Spleen (tissue), 11 donors: ENCODE results near the gene HNRNPA3. TPM values are rescaled to one million over a fixed set of nuclear protein-coding genes. Genes with fewer than 3 reads are reported as not detected.
A peak's percentile ranks its signal among the peaks of the same experiment; 100 is the strongest.

Experiments used
- DNase-seq: peaks from one replicate; pipeline ENCODE4 v3.0.0-alpha.2; 2020
- H3K27ac ChIP-seq, 8 donors: fragments of 200-600 bp; sonication (generic) in 7 of 8; 1 replicate in 4 of 8; 2 replicates in 4 of 8; pipeline versions ENCODE4 v1.5.0 to v1.8.0; 2016 to 2021; ENCODE audit warnings: inconsistent platforms in 4 of 8, mild to moderate bottlenecking in 4 of 8, moderate library complexity in 1 of 8
- H3K27me3 ChIP-seq, 7 donors: fragments of 200-600 bp; sonication (generic) in 6 of 7; replicated peaks in 1 of 7; 1 replicate in 4 of 7; 2 replicates in 3 of 7; pipeline versions ENCODE4 v1.5.0 to v1.8.0; 2016 to 2021; ENCODE audit warnings: inconsistent platforms in 3 of 7, mild to moderate bottlenecking in 1 of 7
- H3K36me3 ChIP-seq, 6 donors: fragments of 200-600 bp; sonication (generic) in 5 of 6; 1 replicate in 4 of 6; 2 replicates in 2 of 6; pipeline versions ENCODE4 v1.5.0 to v1.8.0; 2016 to 2021; ENCODE audit warnings: inconsistent platforms in 2 of 6
- H3K4me1 ChIP-seq, 6 donors: fragments of 200-600 bp; sonication (generic) in 5 of 6; 1 replicate in 3 of 6; 2 replicates in 3 of 6; pipeline versions ENCODE4 v1.5.0 to v1.8.0; 2016 to 2021; ENCODE audit warnings: inconsistent platforms in 3 of 6
- H3K4me3 ChIP-seq, 8 donors: fragments of 200-600 bp; sonication (generic) in 7 of 8; 1 replicate in 4 of 8; 2 replicates in 4 of 8; pipeline versions ENCODE4 v1.5.0 to v1.8.0; 2016 to 2021; ENCODE audit warnings: inconsistent platforms in 4 of 8, mild to moderate bottlenecking in 4 of 8, moderate library complexity in 2 of 8
- H3K9me3 ChIP-seq, 8 donors: fragments of 200-600 bp; sonication (generic) in 7 of 8; 1 replicate in 4 of 8; 2 replicates in 4 of 8; pipeline versions ENCODE4 v1.5.0 to v1.8.0; 2016 to 2021; ENCODE audit warnings: inconsistent platforms in 4 of 8
- CTCF ChIP-seq, 11 experiments: fragments of 200-600 bp in 7 of 11; fragments of 450-650 bp in 4 of 11; sonication (generic) in 4 of 11; IDR thresholded peaks in 8 of 11; conservative IDR thresholded peaks in 3 of 11; 1 replicate in 7 of 11; 2 replicates in 4 of 11; pipeline versions ENCODE4 v1.4.0 to v1.8.0; 2016 to 2021; ENCODE audit warnings: antibody characterized with exemption in 11 of 11, inconsistent platforms in 4 of 11, mild to moderate bottlenecking in 1 of 11
- POLR2A ChIP-seq, 3 donors: fragments of 450-650 bp; IDR thresholded peaks; one replicate each; pipeline ENCODE4 v1.5.1; 2017; ENCODE audit warnings: antibody characterized with exemption in 3 of 3, mild to moderate bottlenecking in 1 of 3
- POLR2AphosphoS5 ChIP-seq, 3 donors: sonication (generic); formaldehyde crosslinking; IDR thresholded peaks; one replicate each; pipeline ENCODE4 v1.5.1; 2017; ENCODE audit warnings: antibody characterized with exemption in 3 of 3
- WGBS, 5 donors: extraction: QIAGEN DNeasy Blood & Tissue Kit in 3 of 5; methylation state at CpG; one replicate each; pipeline versions ENCODE4 v1.1.5 to v1.1.7; 2013 to 2018; 5-methylcytosine and 5-hydroxymethylcytosine counted together
- intact Hi-C: fragments of 100-400 bp; cut with DNase I; formaldehyde crosslinking; loops from one replicate; pipeline ENCODE4 v1.15.0; 2023; ENCODE audit warnings: low total_unique reads
- polyA plus RNA-seq, 3 donors: library from polyadenylated mRNA; stranded (reverse); fragments of 200-250 nt; gene quantifications; one replicate each; pipeline ENCODE4 v1.2.1, GENCODE V29; 2013
- total RNA-seq, 7 donors: library from RNA; depleted of rRNA in 3 of 7; stranded (reverse); fragments of >200 nt in 3 of 7; fragmentation: NEBNext Ultra II Directional in 4 of 7; extraction: Animal tissue kit (Norgen Biotek cat#: 25700) in 4 of 7; gene quantifications; one replicate each; pipeline versions ENCODE4 v1.1.0 to v1.2.1, GENCODE V29; 2016 to 2021
- donor health status: healthy with polysubstance abuse.
- donor health status: DM: no; HTN: no; CAD: no; lungs with moderate emphysema.
- donor health status: DM: no; HTN: no; CAD: no.
- donor health status: Bipolar disorder and iron deficiency.
- donor health status: healthy.
- donor health status: DM: no; HTN: no; CAD: no.
- donor health status: DM: yes; HTN: yes; CAD: no.

Gene HNRNPA3
- total and polyA plus RNA-seq, 10 donors: 79.8 to 213 (median 158) TPM

- Histone ChIP-seq H3K27ac (peak overlapping the region in 3 of 8 donors; percentile 3 to 92 (median 51)), H3K9me3 (no peaks in the 10 kb centered on the region), H3K4me1 (peaks cover 31 to 100% (median 94%) of the 10 kb centered on the region in 6 donors), H3K4me3 (no peak overlapping the region), H3K27me3 (no peaks in the 10 kb centered on the region), H3K36me3 (peaks cover 0 to 17% (median 0%) of the 10 kb centered on the region in 6 donors)
- no peak for TF ChIP-seq CTCF (IDR thresholded peaks at IDR 0.05 in 8 of 11, conservative IDR thresholded peaks at IDR 0.05 in 3 of 11)
- TF ChIP-seq POLR2A (IDR thresholded peaks at IDR 0.05): no peak
- no peak for TF ChIP-seq POLR2AphosphoS5 (IDR thresholded peaks at IDR 0.05)
- 88 to 95% (median 92%) methylated on average over 6 of the region's 6 CpGs for WGBS, 5 donors
- intact Hi-C loops: no loop called here
- DNase-seq: no peak
Observed at GRCh38 chr2:177247693-177248262, 35.2 kb downstream of the HNRNPA3 start.

- no peaks in the 10 kb centered on the region for H3K27me3 ChIP-seq
- H3K27ac ChIP-seq: peak overlapping the region in 2 of 8 donors; percentile 5 to 92
- TF ChIP-seq POLR2A (IDR thresholded peaks at IDR 0.05) (no peak), POLR2AphosphoS5 (IDR thresholded peaks at IDR 0.05) (no peak), CTCF (IDR thresholded peaks at IDR 0.05 in 8 of 11, conservative IDR thresholded peaks at IDR 0.05 in 3 of 11) (no peak)
- no peak overlapping the region for H3K4me3 ChIP-seq
- intact Hi-C loops: no loop called here
- WGBS, 5 donors: 92 to 95% (median 93%) methylated on average over 7 of the region's 7 CpGs
- DNase-seq: no peak
- no peaks in the 10 kb centered on the region for H3K9me3 ChIP-seq
- peaks cover 34 to 100% (median 94%) of the 10 kb centered on the region in 6 donors for H3K4me1 ChIP-seq
- H3K36me3 ChIP-seq: peaks cover 0 to 21% (median 0%) of the 10 kb centered on the region in 6 donors
Observed at GRCh38 chr2:177249038-177249437, 36.4 kb downstream of the HNRNPA3 start.

- DNase-seq: no peak
- H3K36me3 ChIP-seq: peaks cover 0 to 26% (median 0%) of the 10 kb centered on the region in 6 donors
- H3K4me3 ChIP-seq: no peak overlapping the region
- 81 to 91% (median 82%) methylated on average over 5 of the region's 5 CpGs for WGBS, 5 donors
- intact Hi-C loops: no loop called here
- H3K4me1 ChIP-seq: peaks cover 47 to 100% (median 97%) of the 10 kb centered on the region in 6 donors
- H3K27ac ChIP-seq: peak overlapping the region in 4 of 8 donors; percentile 78 to 89 (median 87)
- no peaks in the 10 kb centered on the region for H3K9me3 ChIP-seq
- no peak for TF ChIP-seq CTCF (IDR thresholded peaks at IDR 0.05 in 8 of 11, conservative IDR thresholded peaks at IDR 0.05 in 3 of 11)
- peak in 1 of 3 donors; percentile 16 for TF ChIP-seq POLR2AphosphoS5 (IDR thresholded peaks at IDR 0.05)
- no peaks in the 10 kb centered on the region for H3K27me3 ChIP-seq
Observed at GRCh38 chr2:177250461-177250860, 37.9 kb downstream of the HNRNPA3 start.

GRCh38 chr2:177251165-177251542 is 38.6 kb downstream of the HNRNPA3 start:
- H3K27me3 ChIP-seq: no peaks in the 10 kb centered on the region
- no peaks in the 10 kb centered on the region for H3K9me3 ChIP-seq
- no peak for TF ChIP-seq CTCF (IDR thresholded peaks at IDR 0.05 in 8 of 11, conservative IDR thresholded peaks at IDR 0.05 in 3 of 11)
- no peak for TF ChIP-seq POLR2AphosphoS5 (IDR thresholded peaks at IDR 0.05)
- no peak for TF ChIP-seq POLR2A (IDR thresholded peaks at IDR 0.05)
- 83 to 96% (median 91%) methylated on average over 3 of the region's 3 CpGs for WGBS, 5 donors
- peaks cover 0 to 26% (median 0%) of the 10 kb centered on the region in 6 donors for H3K36me3 ChIP-seq
- peak overlapping the region; percentile 6 to 89 (median 78) for H3K27ac ChIP-seq
- H3K4me3 ChIP-seq: peak overlapping the region in 1 of 8 donors; percentile 45
- intact Hi-C loops: no loop called here
- DNase-seq: no peak
- peaks cover 54 to 100% (median 97%) of the 10 kb centered on the region in 6 donors for H3K4me1 ChIP-seq
